Lung (tissue), 16 donors: Measurements from ENCODE around the gene TRIM75. TPM values are rescaled to one million over a fixed set of nuclear protein-coding genes. Genes with fewer than 3 reads are reported as not detected.
A peak's percentile ranks its signal among the peaks of the same experiment; 100 is the strongest.

Experiments used
- ATAC-seq: fragments of 200-7000 bp; cut with Tn5 transposase; one replicate; pipeline ENCODE4 v1.9.1; 2020; ENCODE audit warnings: moderate number of reproducible peaks; ENCODE audit not compliant: insufficient read depth, low FRiP score
- DNase-seq, 3 donors: peaks; one replicate each; pipeline ENCODE4 v3.0.0-alpha.2; 2013 to 2017
- H3K27ac ChIP-seq, 2 donors: one replicate each; pipeline ENCODE4 v1.5.1; 2013; ENCODE audit warnings: mild to moderate bottlenecking in 2 of 2, moderate library complexity in 2 of 2, control low read depth in 1 of 2, inconsistent platforms in 1 of 2, low read depth in 1 of 2, low read length in 1 of 2
- H3K27me3 ChIP-seq, 3 donors: one replicate each; pipeline ENCODE4 v1.5.1; 2013; ENCODE audit warnings: low read length in 2 of 3; ENCODE audit not compliant: control insufficient read depth in 3 of 3, insufficient read depth in 3 of 3
- H3K36me3 ChIP-seq, 4 donors: one replicate each; pipeline ENCODE4 v1.5.1; 2013; ENCODE audit warnings: low read length in 4 of 4, mild to moderate bottlenecking in 1 of 4, moderate library complexity in 1 of 4; ENCODE audit not compliant: control insufficient read depth in 4 of 4, insufficient read depth in 4 of 4
- H3K4me1 ChIP-seq, 5 donors: one replicate each; pipeline ENCODE4 v1.5.1; 2013; ENCODE audit warnings: low read length in 5 of 5, mild to moderate bottlenecking in 2 of 5, moderate library complexity in 1 of 5; ENCODE audit not compliant: control insufficient read depth in 5 of 5, insufficient read depth in 5 of 5
- H3K4me3 ChIP-seq: one replicate; pipeline ENCODE4 v1.5.1; 2013; ENCODE audit warnings: mild to moderate bottlenecking, control low read depth, moderate library complexity
- H3K9ac ChIP-seq, 2 donors: one replicate each; pipeline ENCODE4 v1.5.1; 2013; ENCODE audit warnings: low read length in 2 of 2, control low read depth in 1 of 2; ENCODE audit not compliant: insufficient read depth in 1 of 2
- H3K9me3 ChIP-seq, 4 donors: one replicate each; pipeline ENCODE4 v1.5.1; 2013; ENCODE audit warnings: low read length in 3 of 4, mild to moderate bottlenecking in 1 of 4, moderate library complexity in 1 of 4; ENCODE audit not compliant: control insufficient read depth in 4 of 4, insufficient read depth in 3 of 4
- CTCF ChIP-seq: IDR thresholded peaks from 2 replicates; pipeline ENCODE4 v1.5.1; 2012; ENCODE audit warnings: mild to moderate bottlenecking; ENCODE audit errors: control extremely low read depth, extremely low read depth
- WGBS, 2 donors: extraction: QIAGEN DNeasy Blood & Tissue Kit; methylation state at CpG; one replicate each; pipeline ENCODE4 v1.1.7; 2013; 5-methylcytosine and 5-hydroxymethylcytosine counted together
- long read RNA-seq, 5 donors: transcript quantifications; one replicate each; lab custom pipeline, GENCODE V29; 2026
- polyA plus RNA-seq, 2 donors: library from polyadenylated mRNA; stranded (reverse); fragments of 200-250 nt; gene quantifications; one replicate each; pipeline ENCODE4 v1.2.1, GENCODE V29; 2013
- total RNA-seq, 2 donors: library from RNA; depleted of rRNA in 1 of 2; stranded (reverse); fragments of >200 nt in 1 of 2; gene quantifications; one replicate each; pipeline ENCODE4 v1.2.1, GENCODE V29; 2014 to 2021
- donor health status: control.
- donor health status: control.
- donor health status: Bipolar disorder and iron deficiency.
- donor health status: healthy.
- donor health status: DM: yes; HTN: yes; CAD: no.

TRIM75 gene
- total RNA-seq = not detected
- not detected for polyA plus RNA-seq
- long read RNA-seq, donor 1 = 0 reads
- long read RNA-seq, donor 2 = 0 reads
- long read RNA-seq, donor 3 = 0 reads
- long read RNA-seq, donor 4 = 0 reads
- long read RNA-seq, donor 5 = 0 reads

DNA sequence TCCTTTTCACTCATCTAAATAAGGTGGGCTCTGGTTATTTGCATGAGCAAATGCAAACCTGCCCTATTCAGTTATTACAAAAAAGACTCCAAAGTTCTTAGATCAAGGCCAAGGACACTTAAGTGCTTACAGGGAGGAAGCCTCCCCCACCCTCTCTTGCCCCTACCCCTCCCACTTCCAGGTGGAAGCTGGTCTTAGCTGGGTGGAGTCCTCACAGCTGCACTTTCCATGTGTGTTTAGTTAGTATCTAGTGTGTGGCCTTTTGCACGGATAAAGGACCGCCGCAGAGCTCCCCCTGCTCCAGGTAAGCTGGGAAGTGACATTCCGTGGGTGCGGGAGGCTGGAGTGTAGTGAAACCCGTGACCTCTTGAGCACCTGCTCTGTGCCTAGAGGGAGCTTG, at the start of gene TRIM75:
TRIM75 (plus strand) TSS at position 222 of the 400 bp plus-strand sequence. CDS start 5,282 bp downstream, outside the sequence.
- Histone ChIP-seq H3K9ac (no peak within 1 kb of the TSS), H3K36me3 (no peaks in the 10 kb centered on the region), H3K27ac (no peak within 1 kb of the TSS), H3K4me3 (no peak within 1 kb of the TSS), H3K4me1 (peaks cover 0 to 2% (median 0%) of the 10 kb centered on the region in 5 donors), H3K27me3 (no peaks in the 10 kb centered on the region), H3K9me3 (no peaks in the 10 kb centered on the region)
- ATAC-seq (no peak), DNase-seq (peak in 1 of 3 donors; percentile 9)
- WGBS, 2 donors = 63 to 80% methylated on average over 6 of the region's 6 CpGs
- no peak for TF ChIP-seq CTCF

GRCh38 chr4:165005352-165005925, 48.2 kb upstream of the TRIM75 start:
- Histone ChIP-seq H3K9ac (no peak overlapping the region), H3K4me3 (no peak overlapping the region), H3K36me3 (no peaks in the 10 kb centered on the region), H3K27ac (no peak overlapping the region), H3K27me3 (no peaks in the 10 kb centered on the region), H3K9me3 (no peaks in the 10 kb centered on the region), H3K4me1 (no peaks in the 10 kb centered on the region)
- WGBS, 2 donors = 69 to 80% methylated on average over 6 of the region's 6 CpGs
- ATAC-seq = no peak
- no peak for DNase-seq
- no peak for TF ChIP-seq CTCF

DNA sequence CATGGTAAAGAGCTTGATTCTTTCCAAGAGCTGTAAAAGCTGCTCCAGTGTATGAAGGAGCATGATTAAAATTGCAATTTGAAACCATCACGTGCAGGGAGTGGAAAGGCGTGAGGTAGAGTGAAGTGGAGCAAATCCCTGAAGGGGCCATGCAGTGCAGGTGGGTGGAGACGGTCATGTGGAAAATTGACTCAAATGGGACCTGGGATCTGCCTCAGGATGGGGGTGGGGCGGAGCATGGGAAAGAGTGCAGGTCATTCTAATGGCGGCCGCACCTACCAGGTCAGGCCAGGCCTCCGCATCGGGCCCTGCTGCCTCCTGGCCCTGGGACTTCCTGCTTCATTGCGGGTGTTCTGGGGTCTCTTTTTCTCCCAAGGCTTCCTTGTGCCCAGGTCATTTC, 47.2 kb upstream of the TRIM75 start:
- H3K9ac ChIP-seq = no peak overlapping the region
- H3K4me1 ChIP-seq = no peaks in the 10 kb centered on the region
- 82 to 90% methylated on average over 9 of the region's 9 CpGs for WGBS, 2 donors
- no peak for TF ChIP-seq CTCF
- H3K27ac ChIP-seq = no peak overlapping the region
- no peaks in the 10 kb centered on the region for H3K27me3 ChIP-seq
- no peaks in the 10 kb centered on the region for H3K9me3 ChIP-seq
- ATAC-seq (no peak), DNase-seq (no peak)
- no peak overlapping the region for H3K4me3 ChIP-seq
- no peaks in the 10 kb centered on the region for H3K36me3 ChIP-seq

DNA sequence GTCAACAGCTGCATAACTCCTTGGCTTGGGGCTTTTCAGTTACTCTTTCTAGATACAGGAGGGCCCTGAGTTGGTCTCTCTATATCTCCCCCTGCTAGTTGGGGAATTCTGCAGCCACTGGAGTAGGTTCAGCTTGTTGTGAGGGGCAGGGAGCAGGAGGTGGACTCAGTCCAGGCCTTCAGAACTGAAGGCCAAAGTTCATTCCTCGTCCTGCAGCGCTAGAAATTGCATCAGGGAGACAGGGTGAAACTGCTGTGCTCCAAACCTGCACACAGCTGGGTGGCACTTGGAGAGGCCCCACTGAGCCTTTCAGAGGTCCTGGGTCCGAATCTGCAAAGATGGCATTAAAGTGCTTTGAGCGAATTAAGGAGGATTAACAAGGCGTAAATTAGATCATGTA, 46.8 kb upstream of the TRIM75 start:
- no peak for TF ChIP-seq CTCF
- Histone ChIP-seq H3K4me1 (no peaks in the 10 kb centered on the region), H3K27me3 (no peaks in the 10 kb centered on the region), H3K9ac (no peak overlapping the region), H3K27ac (no peak overlapping the region), H3K9me3 (no peaks in the 10 kb centered on the region), H3K36me3 (no peaks in the 10 kb centered on the region), H3K4me3 (no peak overlapping the region)
- ATAC-seq (no peak), DNase-seq (no peak)
- 78 to 88% methylated on average over 5 of the region's 5 CpGs for WGBS, 2 donors
